HG03558 (cell line): ENCODE measurements around the gene PET100.

ENCODE experiments used
- ATAC-seq: cut with Tn5 transposase; IDR thresholded peaks from one replicate; pipeline ENCODE4 v1.9.1; 2021; ENCODE audit warnings: moderate number of reproducible peaks; ENCODE audit not compliant: unreplicated experiment; ENCODE audit errors: extremely low read depth

PET100 gene

DNA sequence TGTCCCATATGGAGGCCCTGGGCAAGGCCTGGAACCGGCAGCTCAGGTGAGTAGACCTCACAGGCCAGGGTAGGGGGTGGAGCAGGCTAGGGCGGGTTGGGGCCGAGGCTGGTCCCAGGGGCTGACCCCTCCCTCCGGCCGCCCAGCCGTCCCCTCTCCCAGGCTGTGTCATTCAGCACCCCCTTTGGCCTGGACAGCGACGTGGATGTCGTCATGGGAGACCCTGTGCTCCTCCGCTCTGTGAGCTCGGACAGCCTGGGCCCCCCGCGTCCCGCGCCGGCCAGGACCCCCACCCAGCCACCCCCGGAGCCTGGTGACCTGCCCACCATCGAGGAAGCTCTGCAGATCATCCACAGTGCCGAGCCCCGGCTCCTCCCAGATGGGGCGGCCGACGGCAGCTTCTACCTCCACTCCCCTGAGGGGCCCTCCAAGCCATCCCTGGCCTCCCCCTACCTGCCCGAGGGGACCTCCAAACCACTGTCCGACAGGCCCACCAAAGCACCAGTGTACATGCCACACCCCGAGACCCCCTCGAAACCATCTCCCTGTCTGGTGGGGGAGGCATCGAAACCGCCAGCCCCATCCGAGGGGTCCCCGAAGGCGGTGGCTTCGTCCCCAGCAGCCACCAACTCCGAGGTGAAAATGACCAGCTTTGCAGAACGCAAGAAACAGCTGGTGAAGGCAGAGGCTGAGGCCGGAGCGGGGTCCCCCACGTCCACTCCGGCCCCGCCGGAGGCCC is 17.9 kb upstream of the PET100 start:
- no peak for ATAC-seq

DNA sequence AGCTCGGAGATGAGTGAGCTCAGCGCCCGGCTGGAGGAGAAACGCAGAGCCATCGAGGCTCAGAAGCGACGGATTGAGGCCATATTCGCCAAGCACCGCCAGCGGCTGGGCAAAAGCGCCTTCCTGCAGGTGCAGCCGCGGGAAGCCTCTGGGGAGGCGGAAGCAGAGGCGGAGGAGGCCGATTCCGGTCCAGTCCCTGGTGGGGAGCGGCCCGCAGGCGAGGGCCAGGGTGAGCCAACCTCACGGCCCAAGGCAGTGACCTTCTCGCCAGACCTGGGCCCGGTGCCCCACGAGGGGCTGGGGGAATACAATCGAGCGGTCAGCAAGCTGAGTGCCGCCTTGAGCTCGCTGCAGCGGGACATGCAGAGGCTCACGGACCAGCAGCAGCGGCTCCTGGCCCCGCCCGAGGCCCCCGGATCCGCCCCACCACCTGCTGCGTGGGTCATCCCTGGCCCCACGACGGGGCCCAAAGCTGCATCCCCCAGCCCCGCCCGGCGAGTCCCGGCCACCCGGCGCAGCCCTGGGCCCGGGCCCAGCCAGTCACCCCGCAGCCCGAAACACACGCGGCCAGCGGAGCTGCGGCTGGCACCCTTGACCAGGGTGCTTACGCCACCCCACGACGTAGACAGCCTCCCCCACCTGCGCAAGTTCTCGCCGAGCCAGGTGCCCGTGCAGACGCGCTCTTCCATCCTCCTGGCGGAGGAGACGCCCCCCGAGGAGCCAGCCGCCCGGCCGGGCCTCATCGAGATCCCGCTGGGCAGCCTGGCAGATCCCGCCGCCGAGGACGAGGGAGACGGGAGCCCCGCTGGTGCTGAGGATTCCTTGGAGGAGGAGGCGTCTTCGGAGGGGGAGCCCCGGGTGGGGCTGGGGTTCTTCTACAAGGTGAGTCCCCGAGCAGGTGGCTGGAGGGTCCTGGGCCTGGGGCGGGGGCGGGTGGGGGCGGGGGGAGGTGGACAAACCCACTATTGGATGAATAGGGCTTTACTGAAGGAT is 17.0 kb upstream of the PET100 start:
- no peak for ATAC-seq

DNA sequence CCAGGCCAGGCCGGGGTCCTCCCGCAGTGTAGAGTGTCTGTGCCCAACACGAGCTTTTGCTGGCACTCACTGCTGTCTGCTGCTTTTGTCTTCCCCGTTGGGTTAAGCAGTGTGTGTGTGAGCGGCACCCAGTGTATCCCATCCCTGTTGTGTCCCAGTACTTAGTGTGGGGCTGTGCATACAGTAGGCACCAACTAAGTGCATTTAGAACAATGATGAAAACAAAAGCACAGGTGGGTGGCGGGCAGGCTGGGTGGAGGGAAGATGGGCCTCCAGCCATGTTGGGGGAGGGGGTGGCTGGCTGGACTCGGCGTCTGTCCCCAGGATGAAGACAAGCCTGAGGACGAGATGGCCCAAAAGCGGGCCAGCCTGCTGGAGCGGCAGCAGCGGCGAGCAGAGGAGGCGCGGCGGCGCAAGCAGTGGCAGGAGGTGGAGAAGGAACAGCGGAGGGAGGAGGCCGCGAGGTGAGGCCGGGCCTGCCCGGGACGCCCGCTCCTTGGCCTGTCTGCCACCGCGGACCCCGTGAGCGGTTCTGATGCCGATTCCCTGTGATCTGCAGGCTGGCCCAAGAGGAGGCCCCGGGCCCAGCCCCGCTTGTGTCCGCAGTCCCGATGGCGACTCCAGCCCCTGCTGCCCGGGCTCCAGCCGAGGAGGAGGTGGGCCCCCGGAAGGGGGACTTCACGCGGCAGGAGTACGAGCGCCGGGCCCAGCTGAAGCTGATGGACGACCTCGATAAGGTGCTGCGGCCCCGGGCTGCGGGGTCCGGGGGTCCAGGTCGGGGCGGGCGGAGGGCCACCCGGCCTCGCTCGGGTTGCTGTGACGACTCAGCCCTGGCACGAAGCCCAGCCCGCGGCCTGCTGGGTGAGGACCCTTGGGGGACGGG is 14.5 kb upstream of the PET100 start:
- no peak for ATAC-seq

GRCh38 chr19:7617172-7617571 is 12.4 kb upstream of the PET100 start:
- ATAC-seq = no peak

- no peak for ATAC-seq
Observed at GRCh38 chr19:7617735-7618134, 11.9 kb upstream of the PET100 start.

DNA sequence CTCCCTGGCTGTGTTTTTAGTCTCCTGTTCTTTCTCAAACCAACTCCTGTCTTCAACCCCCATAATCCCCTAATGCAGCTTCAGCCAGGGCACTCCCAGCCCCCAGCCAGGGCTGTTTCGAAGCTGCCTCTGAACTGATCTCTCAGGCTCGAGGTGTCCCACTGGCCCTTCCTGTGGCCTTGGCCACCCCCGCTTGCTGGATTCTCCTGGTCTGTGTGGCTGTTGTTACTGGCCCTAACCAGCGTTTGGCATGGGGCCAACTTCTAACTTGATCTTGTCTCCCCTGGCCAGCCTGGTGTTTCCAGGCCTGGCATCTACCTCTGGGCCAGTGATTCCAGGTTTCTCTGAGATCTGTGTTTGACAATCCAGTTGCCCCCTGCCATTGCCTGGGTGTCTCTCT is 11.2 kb upstream of the PET100 start:
- no peak for ATAC-seq

DNA sequence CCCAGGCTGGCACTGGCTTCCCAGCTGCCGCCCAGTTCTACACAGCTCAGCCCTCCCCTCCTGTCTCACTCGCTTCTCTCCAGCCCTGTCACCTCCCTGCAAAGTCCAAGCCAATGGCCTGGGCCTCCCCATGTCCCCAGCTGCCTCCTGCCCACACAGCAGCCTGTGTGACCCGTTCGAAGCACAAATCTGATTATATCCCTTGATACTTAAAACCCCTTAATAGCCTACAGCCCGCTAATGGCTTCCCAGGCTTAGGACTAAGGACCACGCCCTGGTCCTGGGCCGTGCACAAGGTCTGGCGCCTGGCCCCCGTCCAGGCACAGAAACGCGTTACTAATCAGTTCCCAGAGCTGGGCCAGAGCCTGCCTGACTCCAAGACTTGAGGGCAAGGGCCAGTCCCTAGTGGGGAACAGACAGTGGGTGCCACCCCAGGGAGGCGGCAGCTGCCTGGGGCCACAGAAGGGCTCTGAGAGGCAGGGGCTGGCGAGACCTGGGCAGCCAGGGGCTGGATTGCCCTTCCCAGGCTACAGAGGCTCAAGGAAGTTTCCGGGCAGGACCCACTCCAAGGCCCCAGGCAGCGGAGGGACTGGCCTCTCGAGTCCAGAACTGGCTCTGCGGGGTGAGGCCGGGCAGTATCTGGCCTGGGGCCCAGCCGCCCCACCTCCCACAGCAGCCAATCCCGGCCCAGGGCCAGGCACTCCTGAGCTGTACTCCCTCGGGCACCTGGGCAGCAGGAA is 10.7 kb upstream of the PET100 start:
- no peak for ATAC-seq

- ATAC-seq = no peak
Observed at GRCh38 chr19:7619671-7620441, 9.7 kb upstream of the PET100 start.

DNA sequence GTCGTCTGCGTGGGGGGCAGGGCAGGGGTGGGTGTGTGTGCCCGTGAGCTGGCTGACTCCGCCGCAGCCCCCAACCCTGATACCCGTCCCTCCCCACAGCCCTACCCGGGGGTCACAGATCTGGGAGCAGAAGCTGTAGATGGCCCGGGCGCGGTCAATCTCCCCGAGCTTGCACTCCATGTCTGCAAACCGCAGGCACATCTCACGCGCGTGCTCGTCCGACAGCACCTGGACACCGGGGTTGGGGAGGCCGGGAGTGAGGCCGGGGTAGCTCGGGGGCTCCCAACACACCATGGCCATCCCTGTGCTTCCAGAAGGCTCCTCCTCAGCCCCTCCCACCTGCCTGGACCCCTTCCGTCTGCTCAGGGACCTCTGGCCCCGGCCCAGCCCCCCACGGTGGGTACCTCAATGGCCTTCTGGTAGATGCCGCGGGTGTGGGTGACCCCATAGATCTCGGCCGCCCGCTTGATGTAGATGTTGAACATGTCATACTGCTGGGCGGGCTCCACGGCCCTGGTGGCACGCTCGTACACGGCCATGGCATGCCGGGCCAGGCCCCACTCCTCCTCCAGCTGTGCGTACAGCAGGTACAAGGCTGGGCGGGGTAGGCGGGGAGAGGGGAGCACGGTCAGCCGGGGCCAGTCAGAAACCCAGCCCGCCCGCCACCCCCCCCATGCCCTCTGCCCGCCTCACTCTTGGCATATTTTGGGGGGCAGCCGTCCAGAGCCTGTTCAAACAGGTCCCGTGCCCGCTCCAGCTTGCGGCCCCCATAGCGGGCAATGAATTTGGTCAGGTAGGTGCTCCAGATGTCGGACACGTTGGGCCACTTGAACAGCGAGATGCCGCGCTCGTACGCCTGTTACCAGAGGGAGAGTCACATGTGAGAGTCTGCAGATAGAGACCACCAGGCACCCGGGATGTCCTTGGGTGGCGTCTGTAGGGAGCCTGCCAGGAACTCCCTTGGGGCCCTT is 8.9 kb upstream of the PET100 start:
- ATAC-seq = no peak

- no peak for ATAC-seq
Observed at GRCh38 chr19:7622933-7623685, 6.5 kb upstream of the PET100 start.

DNA sequence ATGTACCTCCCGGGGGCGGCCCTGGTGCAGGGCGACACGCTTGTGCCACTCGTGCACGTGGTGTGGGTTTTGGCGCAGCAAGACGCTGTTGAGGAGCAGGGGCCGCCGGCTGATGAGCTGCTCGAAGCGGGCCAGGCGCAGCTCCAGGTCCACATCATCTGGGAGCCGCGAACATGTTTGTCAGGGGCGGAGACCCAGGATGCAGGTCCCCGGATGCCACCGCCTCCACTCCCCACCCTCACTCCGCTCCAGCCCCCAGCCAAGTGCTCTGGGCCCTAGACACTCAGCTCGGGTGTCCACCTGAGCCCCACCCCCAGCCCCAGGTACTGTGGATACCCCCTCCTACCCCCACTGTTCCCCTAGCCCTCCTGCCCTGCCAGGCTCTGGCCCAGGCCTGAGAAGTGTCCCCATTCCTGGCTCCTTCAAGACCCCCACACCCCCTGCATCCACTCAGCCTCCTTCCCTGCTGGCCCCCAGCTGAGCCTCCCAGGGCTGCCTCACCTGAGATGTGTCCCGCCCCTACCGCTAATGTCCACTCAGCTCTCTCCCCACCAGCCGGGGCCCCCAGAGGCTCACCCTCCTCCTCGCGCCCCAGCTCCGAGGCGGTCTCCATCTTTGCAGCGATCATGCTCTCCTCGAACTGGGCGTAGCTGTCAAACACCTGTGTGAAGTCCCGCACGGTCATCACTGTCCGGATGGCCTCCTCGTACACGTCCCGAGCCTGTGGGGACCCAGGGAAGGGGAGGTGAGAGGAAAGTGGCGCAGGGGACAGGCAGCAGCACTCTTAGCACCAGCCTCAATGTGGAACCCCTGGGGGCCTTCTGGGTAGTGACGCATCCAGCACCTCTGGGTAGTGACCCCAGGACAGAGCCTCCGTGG is 5.6 kb upstream of the PET100 start:
- ATAC-seq = no peak

GRCh38 chr19:7624810-7625209 is 4.8 kb upstream of the PET100 start:
- ATAC-seq = no peak

- ATAC-seq = no peak
Observed at GRCh38 chr19:7625763-7626372, 3.7 kb upstream of the PET100 start.

- ATAC-seq = no peak
Observed at GRCh38 chr19:7627166-7627565, 2.4 kb upstream of the PET100 start.

GRCh38 chr19:7628589-7629311 is 843 bp upstream of the PET100 start:
- ATAC-seq = no peak
